ENCODE data around the gene SDK1. TPM values are rescaled to one million over a fixed set of nuclear protein-coding genes. Genes with fewer than 3 reads are reported as not detected.

The SDK1 gene
- total and polyA plus RNA-seq, 2 of the 8 experiments (the other 6 are each of a cell fraction or from before 2014, with no cell fraction given): 3.3 to 7.2 TPM

DNA sequence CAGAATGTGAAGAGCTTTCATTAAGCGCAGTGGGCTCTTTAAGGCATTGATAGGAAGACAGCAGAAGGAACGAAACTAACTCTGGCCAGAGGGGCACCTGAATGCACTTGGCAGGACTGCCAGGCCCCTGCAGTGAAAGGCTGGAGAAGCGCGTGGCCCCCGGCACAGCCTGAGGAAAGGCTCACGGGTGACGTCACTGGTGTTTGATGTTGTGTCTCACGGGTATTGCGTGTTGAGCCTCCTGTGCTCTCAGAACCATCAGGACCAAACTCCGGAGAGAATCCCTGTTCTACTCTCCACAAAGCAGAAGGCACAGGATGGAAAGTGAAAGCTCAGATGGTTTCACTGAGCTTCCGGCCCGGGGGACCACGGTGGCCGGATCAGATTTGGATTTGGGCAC, 865.3 kb downstream of the SDK1 start:
- no peak overlapping the region for H3K23ac ChIP-seq (ENCODE audit: insufficient read length)
- no peak overlapping the region for H2AFZ ChIP-seq (ENCODE audit: low read length)
- no peak overlapping the region for H3K9ac ChIP-seq (replicated peaks in 1 of 4; ENCODE audit: extremely low read depth in 1 of 4, low read depth in 3 of 4, low read length in 3 of 4)
- H3K4me3 ChIP-seq (ENCODE audit: extremely low read depth in 1 of 4, insufficient read depth in 2 of 4, low read depth in 3 of 4, low read length in 4 of 4): no peak overlapping the region
- no peaks in the 10 kb centered on the region for H3K23me2 ChIP-seq (ENCODE audit: low read depth, low read length)
- no peaks in the 10 kb centered on the region for H4K20me1 ChIP-seq (replicated peaks in 1 of 2; ENCODE audit: control insufficient read depth in 1 of 2, insufficient read depth in 2 of 2, low read length in 2 of 2)
- H4K8ac ChIP-seq (ENCODE audit: extremely low read depth, insufficient read depth, low read length): no peak overlapping the region
- no peak overlapping the region for H3K4me2 ChIP-seq (ENCODE audit: insufficient read depth in 1 of 2, low read depth in 2 of 2, low read length in 2 of 2)
- H4K91ac ChIP-seq (replicated peaks; ENCODE audit: insufficient read length, low read length): no peak overlapping the region
- 0 out of 2 replicates have a peak overlapping the region, but pooled peaks have one; percentile 50 for H2BK12ac ChIP-seq (ENCODE audit: low read depth, low read length)
- peak overlapping the region; percentile 38; the same call in 1 of the 2 replicates for H3K18ac ChIP-seq (ENCODE audit: extremely low read depth, low read length)
- no peak overlapping the region for H2BK15ac ChIP-seq (ENCODE audit: low read length)
- H2BK20ac ChIP-seq (ENCODE audit: low read length): no peak overlapping the region
- no peaks in the 10 kb centered on the region for H3K79me2 ChIP-seq (ENCODE audit: control insufficient read depth in 1 of 2, insufficient read depth in 2 of 2, low read length in 2 of 2)
- H2BK5ac ChIP-seq (ENCODE audit: low read depth, low read length): peak overlapping the region; percentile 66; the same call in 1 of the 2 replicates
- CTCF ChIA-PET (ENCODE audit: partially characterized antibody): interaction anchor here (0.8 to 1.4 kb wide), 3 partner anchors 18 to 166 kb away, joined by 3 to 4 read pairs (median 4); no protein-coding TSS in a partner anchor
- no peaks in the 10 kb centered on the region for H3K79me1 ChIP-seq (ENCODE audit: low read depth, low read length)
- no peak overlapping the region for H2BK120ac ChIP-seq (replicated peaks; ENCODE audit: low read depth, low read length)
- POLR2A ChIA-PET (ENCODE audit: partially characterized antibody): interaction anchor here (0.9 kb wide), 1 partner anchor 18 kb away, joined by 3 read pairs; no protein-coding TSS in a partner anchor
- DNase-seq (ENCODE audit: low read depth in 1 of 2, low spot score in 2 of 2) (no peak), FAIRE-seq (no peak)
- 88% methylated on average over 14 of the region's 14 CpGs; no CpG with 5 or more reads in 1 of the 2 experiments for WGBS, 2 experiments (ENCODE audit: extremely low coverage in 1 of 2, insufficient coverage in 1 of 2, insufficient read length in 1 of 2, insufficient replicate concordance in 2 of 2, low coverage in 1 of 2, low lambda C conversion rate in 2 of 2, missing lambda C conversion rate in 1 of 2)
- no peak overlapping the region for H3K56ac ChIP-seq (replicated peaks; ENCODE audit: insufficient read length, low read depth, low read length)
- H3K27me3 ChIP-seq (replicated peaks in 1 of 4; ENCODE audit: control insufficient read depth in 3 of 4, extremely low read depth in 1 of 4, insufficient read depth in 3 of 4, low read length in 3 of 4): no peaks in the 10 kb centered on the region
- no peak overlapping the region for H4K5ac ChIP-seq (ENCODE audit: insufficient read length, low read depth, low read length)
- peaks cover 0 to 6% (median 3%) of the 10 kb centered on the region in 4 experiments; a peak in 2 of 7 replicates for H3K4me1 ChIP-seq (replicated peaks in 1 of 4; ENCODE audit: control insufficient read depth in 3 of 4, insufficient read depth in 4 of 4, low read length in 3 of 4)
- no peak overlapping the region for H3K14ac ChIP-seq (ENCODE audit: insufficient read length)
- no peak overlapping the region for H3K27ac ChIP-seq (ENCODE audit: low read depth, low read length)
- no peaks in the 10 kb centered on the region for H3K9me3 ChIP-seq (ENCODE audit: insufficient read depth in 2 of 2, low read depth in 1 of 2, low read length in 1 of 2)
- H2AK5ac ChIP-seq (ENCODE audit: low read depth, low read length): peak overlapping the region; percentile 44; the same call in 1 of the 2 replicates
- H3K4ac ChIP-seq (replicated peaks; ENCODE audit: insufficient read length, low read depth, low read length): no peak overlapping the region
- H3K36me3 ChIP-seq (ENCODE audit: control insufficient read depth in 2 of 4, insufficient read depth in 4 of 4, low read length in 3 of 4): no peaks in the 10 kb centered on the region
- TF ChIP-seq JUND (IDR thresholded peaks at IDR 0.05; ENCODE audit: low read length) (no peak), CEBPB (IDR thresholded peaks at IDR 0.05; ENCODE audit: low read depth, low read length) (no peak), CHD2 (IDR thresholded peaks at IDR 0.05; ENCODE audit: low read length) (no peak)
